IMR-90 (cell line): ENCODE measurements around the gene ATP6AP1. TPM values are rescaled to one million over a fixed set of nuclear protein-coding genes. Genes with fewer than 3 reads are reported as not detected.

Source experiments
- microRNA-seq, 2 experiments: library from miRNA; stranded (forward) in 1 of 2; unstranded in 1 of 2; fragments of 10-50 nt in 1 of 2; fragments of <30 nt in 1 of 2; gene quantifications in 1 of 2; microRNA quantifications in 1 of 2; one replicate each; pipeline versions ENCODE3 to v1.1.0; 2013 to 2020; ENCODE audit not compliant: insufficient read depth in 1 of 2, insufficient read length in 1 of 2, unreplicated experiment in 1 of 2
- polyA plus RNA-seq, 3 experiments: library from polyadenylated mRNA; depleted of rRNA; stranded (reverse); fragments of >200 nt; gene quantifications; 2 replicates each; pipeline ENCODE4 v1.2.3, GENCODE V29; 2012; ENCODE audit warnings: low replicate concordance in 1 of 3
- small RNA-seq, 5 experiments: library from RNA; depleted of rRNA; stranded (forward); fragments of <200 nt; gene quantifications; one replicate each; pipeline ENCODE3, GENCODE V24; 2012
- total RNA-seq: library from RNA; depleted of rRNA; stranded (reverse); fragments of >200 nt; gene quantifications from 2 replicates; pipeline ENCODE4 v1.2.3, GENCODE V29; 2012; rRNA removed

The ATP6AP1 gene
- total and polyA plus RNA-seq, 2 of the 4 experiments (the other 2 are of a cell fraction), result 13.8 to 96.7 TPM

Small RNA genes within 50 kb of the gene (microRNA-seq; reads per million reads assigned to microRNA genes)
- gene MIR6858 (ENCODE audit: insufficient read depth in 1 of 2, insufficient read length in 1 of 2, unreplicated experiment in 1 of 2), result 0 to 3.3 reads per million in 2 experiments
- not detected for gene SNORA70 (ENCODE audit: insufficient read depth, insufficient read length)

Small RNA genes within 50 kb of the gene (small RNA-seq; reads per million reads assigned to genes)
- 0 reads per million in 5 experiments for gene MIR6858
- 0 reads per million in 5 experiments for gene SNORA70

Other genes with a start within 250 kb of the ATP6AP1 start
- not detected in 2 replicates for gene OPN1MW, start 246.1 kb upstream of the ATP6AP1 start, total RNA-seq
- gene OPN1MW, start 246.1 kb upstream of the ATP6AP1 start, polyA plus RNA-seq (2012; rRNA removed), result not detected in 2 replicates
- not detected in 2 replicates for gene OPN1MW2, start 208.9 kb upstream of the ATP6AP1 start, total RNA-seq
- not detected in 2 replicates for gene OPN1MW2, start 208.9 kb upstream of the ATP6AP1 start, polyA plus RNA-seq (2012; rRNA removed)
- not detected in 2 replicates for gene OPN1MW3, start 171.1 kb upstream of the ATP6AP1 start, total RNA-seq
- gene OPN1MW3, start 171.1 kb upstream of the ATP6AP1 start, polyA plus RNA-seq (2012; rRNA removed), result not detected in 2 replicates
- gene TEX28, start 133.6 kb upstream of the ATP6AP1 start, total RNA-seq, result not detected in 2 replicates
- not detected in 2 replicates for gene TEX28, start 133.6 kb upstream of the ATP6AP1 start, polyA plus RNA-seq (2012; rRNA removed)
- gene TKTL1, start 132.9 kb upstream of the ATP6AP1 start, total RNA-seq, result not detected in 2 replicates
- gene TKTL1, start 132.9 kb upstream of the ATP6AP1 start, polyA plus RNA-seq (2012; rRNA removed), result not detected in 2 replicates
- 1,356 and 1,443 TPM in 2 replicates for gene FLNA, start 54.0 kb upstream of the ATP6AP1 start, total RNA-seq
- 1,357 and 1,435 TPM in 2 replicates for gene FLNA, start 54.0 kb upstream of the ATP6AP1 start, polyA plus RNA-seq (2012; rRNA removed)
- gene EMD, start 49.4 kb upstream of the ATP6AP1 start, total RNA-seq, result 9.9 and 11.4 TPM in 2 replicates
- gene EMD, start 49.4 kb upstream of the ATP6AP1 start, polyA plus RNA-seq (2012; rRNA removed), result 68.8 and 80.6 TPM in 2 replicates
- gene RPL10, start 30.3 kb upstream of the ATP6AP1 start, total RNA-seq, result 1,582 and 1,900 TPM in 2 replicates
- 4,696 and 7,467 TPM in 2 replicates for gene RPL10, start 30.3 kb upstream of the ATP6AP1 start, polyA plus RNA-seq (2012; rRNA removed)
- gene DNASE1L1, start 19.4 kb upstream of the ATP6AP1 start, total RNA-seq, result 42.5 and 51.4 TPM in 2 replicates
- gene DNASE1L1, start 19.4 kb upstream of the ATP6AP1 start, polyA plus RNA-seq (2012; rRNA removed), result 54.7 and 55.5 TPM in 2 replicates
- gene TAFAZZIN, start 17.1 kb upstream of the ATP6AP1 start, total RNA-seq, result 4.4 and 4.8 TPM in 2 replicates
- gene TAFAZZIN, start 17.1 kb upstream of the ATP6AP1 start, polyA plus RNA-seq (2012; rRNA removed), result 24.4 and 26.6 TPM in 2 replicates
- gene GDI1, start 8.5 kb downstream of the ATP6AP1 start, total RNA-seq, result 113 and 117 TPM in 2 replicates
- 291 and 331 TPM in 2 replicates for gene GDI1, start 8.5 kb downstream of the ATP6AP1 start, polyA plus RNA-seq (2012; rRNA removed)
- 46.4 and 65.5 TPM in 2 replicates for gene FAM50A, start 15.5 kb downstream of the ATP6AP1 start, total RNA-seq
- gene FAM50A, start 15.5 kb downstream of the ATP6AP1 start, polyA plus RNA-seq (2012; rRNA removed), result 107 and 119 TPM in 2 replicates
- 4.3 and 8.1 TPM in 2 replicates for gene PLXNA3, start 29.6 kb downstream of the ATP6AP1 start, total RNA-seq
- gene PLXNA3, start 29.6 kb downstream of the ATP6AP1 start, polyA plus RNA-seq (2012; rRNA removed), result 111 and 126 TPM in 2 replicates
- gene LAGE3, start 50.6 kb downstream of the ATP6AP1 start, total RNA-seq, result 3.6 and 6.4 TPM in 2 replicates
- gene LAGE3, start 50.6 kb downstream of the ATP6AP1 start, polyA plus RNA-seq (2012; rRNA removed), result 14.8 and 17.6 TPM in 2 replicates
- gene UBL4A, start 57.9 kb downstream of the ATP6AP1 start, total RNA-seq, result 21.4 and 28.3 TPM in 2 replicates
- gene UBL4A, start 57.9 kb downstream of the ATP6AP1 start, polyA plus RNA-seq (2012; rRNA removed), result 22.2 and 24.6 TPM in 2 replicates
- gene SLC10A3, start 62.0 kb downstream of the ATP6AP1 start, total RNA-seq, result 15.2 and 16.1 TPM in 2 replicates
- gene SLC10A3, start 62.0 kb downstream of the ATP6AP1 start, polyA plus RNA-seq (2012; rRNA removed), result 24.6 and 26.9 TPM in 2 replicates
- 14.0 and 15.0 TPM in 2 replicates for gene FAM3A, start 87.6 kb downstream of the ATP6AP1 start, total RNA-seq
- 47.2 and 52.0 TPM in 2 replicates for gene FAM3A, start 87.6 kb downstream of the ATP6AP1 start, polyA plus RNA-seq (2012; rRNA removed)
- 60.0 and 77.1 TPM in 2 replicates for gene G6PD, start 118.2 kb downstream of the ATP6AP1 start, total RNA-seq
- gene G6PD, start 118.2 kb downstream of the ATP6AP1 start, polyA plus RNA-seq (2012; rRNA removed), result 174 and 213 TPM in 2 replicates
- 13.9 and 16.5 TPM in 2 replicates for gene IKBKG, start 118.9 kb downstream of the ATP6AP1 start, total RNA-seq
- 38.2 and 41.3 TPM in 2 replicates for gene IKBKG, start 118.9 kb downstream of the ATP6AP1 start, polyA plus RNA-seq (2012; rRNA removed)
- not detected in 2 replicates for gene CTAG1A, start 156.5 kb downstream of the ATP6AP1 start, total RNA-seq
- gene CTAG1A, start 156.5 kb downstream of the ATP6AP1 start, polyA plus RNA-seq (2012; rRNA removed), result not detected in 2 replicates
- gene CTAG1B, start 190.6 kb downstream of the ATP6AP1 start, total RNA-seq, result not detected in 2 replicates
- not detected in 2 replicates for gene CTAG1B, start 190.6 kb downstream of the ATP6AP1 start, polyA plus RNA-seq (2012; rRNA removed)
- gene CTAG2, start 224.9 kb downstream of the ATP6AP1 start, total RNA-seq, result 23.6 and 27.1 TPM in 2 replicates
- gene CTAG2, start 224.9 kb downstream of the ATP6AP1 start, polyA plus RNA-seq (2012; rRNA removed), result 42.5 and 59.8 TPM in 2 replicates